Stimulated activated CD4-positive, alpha-beta T cell treated with anti-CD3 and anti-CD28 coated beads, TNF-alpha, amount 100 ng/mL, for 4 hours (primary cell): ENCODE results near the gene CNBD2.
"Not testable (repeated sequence)": the region's sequence is repeated elsewhere in the genome, so short reads cannot be mapped to it uniquely, and the experiment has no call there.

Experiments used
- DNase-seq, 3 experiments: peaks; one replicate each; pipeline ENCODE4 v3.0.0-alpha.2; 2020; ENCODE audit warnings: low read depth in 3 of 3

CNBD2 gene

DNA sequence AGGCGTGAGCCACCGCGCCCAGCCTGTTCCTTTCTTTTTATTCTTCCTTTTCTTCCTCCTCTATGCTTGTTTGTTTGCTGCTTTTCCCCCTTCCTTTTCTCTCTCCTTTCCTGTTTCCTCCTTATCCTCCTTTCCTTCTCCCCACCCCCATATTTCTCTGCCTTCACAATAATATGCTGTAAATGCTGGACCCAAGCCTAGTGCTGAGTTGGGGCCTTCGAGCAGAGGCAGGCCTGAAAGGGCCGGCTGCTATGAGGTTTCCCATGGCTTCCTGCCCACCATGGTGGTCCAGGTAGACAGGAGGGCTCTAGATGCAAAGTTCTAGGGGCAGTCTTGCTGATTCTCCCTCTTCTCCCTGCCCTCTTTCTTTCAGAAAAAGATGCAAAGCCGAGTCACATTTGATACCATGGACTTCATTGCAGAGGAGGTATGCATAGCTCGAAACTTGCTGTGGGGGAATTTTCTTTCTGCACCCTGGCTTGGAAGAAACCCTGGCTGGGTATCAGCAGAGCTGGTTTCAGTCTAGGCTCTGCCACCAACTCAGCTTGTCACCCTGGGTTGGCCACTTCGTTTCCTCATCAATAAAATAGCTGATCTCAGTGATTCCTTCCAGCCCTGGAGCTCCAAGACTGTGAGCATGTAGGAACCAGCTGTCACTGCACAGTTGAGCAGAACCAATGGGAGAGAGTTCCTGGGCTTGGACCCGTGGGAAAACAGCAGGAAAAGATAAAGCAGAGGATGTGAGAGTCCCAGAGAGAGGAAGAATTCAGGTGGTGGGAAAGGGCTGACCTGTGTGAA lies 7.4 kb downstream of the CNBD2 start:
- DNase-seq = no peak

GRCh38 chr20:35978041-35978513 lies 9.7 kb downstream of the CNBD2 start:
- DNase-seq = no peak

DNA sequence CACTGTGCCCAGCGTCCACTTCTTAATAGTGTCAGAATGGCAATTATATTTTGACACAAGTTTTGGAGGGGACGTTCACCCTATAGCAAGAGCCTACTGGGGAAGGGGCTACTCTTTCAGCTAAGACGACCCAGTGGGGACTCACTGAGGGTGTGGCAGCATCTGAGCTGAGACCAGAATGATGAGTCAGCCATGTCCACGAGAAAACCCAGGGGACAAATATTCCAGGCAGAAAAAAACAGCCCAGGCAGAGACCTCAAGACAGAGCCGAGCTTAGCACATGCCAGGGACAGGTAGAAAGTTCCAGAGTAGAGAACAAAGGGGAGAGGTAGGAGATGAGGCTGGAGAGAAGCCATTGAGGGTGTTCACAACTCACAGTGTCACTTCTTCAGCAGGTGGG lies 11.2 kb downstream of the CNBD2 start:
- DNase-seq = no peak

GRCh38 chr20:35981969-35982368 lies 13.6 kb downstream of the CNBD2 start:
- DNase-seq = no peak

DNA sequence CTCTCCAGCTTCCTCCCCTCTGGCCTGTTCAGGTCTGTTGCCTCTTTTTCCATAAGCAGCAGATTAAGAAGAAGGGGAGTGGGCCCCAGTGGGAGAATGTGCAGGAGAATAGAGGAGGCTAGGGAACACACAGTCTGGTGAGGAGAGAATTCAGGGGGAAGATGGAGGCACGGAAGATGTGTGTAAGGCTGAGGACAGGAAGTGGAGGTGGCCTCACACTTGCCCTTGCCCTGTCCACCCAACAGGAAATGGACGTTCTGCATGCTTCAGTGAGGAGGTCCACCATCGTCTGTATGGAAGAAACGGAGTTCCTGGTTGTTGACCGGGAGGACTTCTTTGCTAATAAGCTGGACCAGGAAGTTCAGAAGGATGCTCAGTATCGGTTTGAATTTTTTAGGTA lies 16.0 kb downstream of the CNBD2 start:
- no peak for DNase-seq

DNA sequence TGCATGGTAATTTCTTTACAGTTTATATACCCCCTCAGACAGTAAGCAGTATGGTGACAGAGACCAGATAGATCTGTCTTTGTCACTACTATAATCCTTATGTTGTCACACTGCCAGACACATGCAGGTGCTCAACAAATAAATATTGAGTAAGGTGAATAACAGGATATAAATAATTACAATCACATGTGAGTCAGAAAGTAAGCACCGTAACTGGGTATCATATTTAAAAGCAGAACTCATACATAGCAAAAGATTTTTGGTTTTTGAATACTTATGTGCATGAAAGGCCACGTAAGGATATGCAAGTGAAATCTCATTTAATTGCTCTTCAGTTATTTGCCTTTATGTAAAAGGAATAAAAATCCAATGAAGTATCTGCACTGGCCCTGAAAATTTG lies 17.4 kb downstream of the CNBD2 start:
- no peak for DNase-seq

GRCh38 chr20:35988910-35989463 lies 20.6 kb downstream of the CNBD2 start:
- DNase-seq = no peak

GRCh38 chr20:35991142-35991771 lies 22.9 kb downstream of the CNBD2 start:
- DNase-seq = no peak

GRCh38 chr20:35992713-35993335 lies 24.4 kb downstream of the CNBD2 start:
- DNase-seq = peak in 1 of 3 experiments; percentile 35

DNA sequence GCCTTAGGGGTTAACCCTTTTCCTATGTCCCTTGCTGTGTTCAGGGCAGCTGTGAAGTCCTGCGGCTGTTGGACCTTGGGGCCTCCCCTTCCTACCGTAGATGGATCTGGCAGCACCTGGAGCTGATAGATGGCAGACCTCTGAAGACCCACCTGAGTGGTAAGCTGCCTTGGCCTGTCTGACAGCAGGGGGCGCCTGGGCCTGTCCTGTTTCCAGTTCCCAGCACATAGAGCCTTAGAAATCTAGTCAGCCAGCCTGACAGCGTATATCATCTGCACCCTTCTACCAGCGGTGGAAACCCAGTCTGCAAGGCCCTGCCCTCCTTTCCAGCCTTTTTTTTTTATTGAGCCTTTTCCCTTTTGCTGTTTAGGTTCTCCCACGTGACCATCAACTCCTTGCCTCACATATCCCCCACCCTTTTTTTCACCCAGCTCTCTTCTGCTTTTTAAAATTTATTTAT lies 26.6 kb downstream of the CNBD2 start:
- peak; percentile 60 to 74 (median 65) for DNase-seq

- not testable (repeated sequence) for DNase-seq
Measured at GRCh38 chr20:35996492-35996891, 28.1 kb downstream of the CNBD2 start.

GRCh38 chr20:36001331-36001730 lies 32.9 kb downstream of the CNBD2 start:
- DNase-seq = not testable (repeated sequence)

- DNase-seq = no peak
Measured at GRCh38 chr20:36002855-36003254, 34.5 kb downstream of the CNBD2 start.

DNA sequence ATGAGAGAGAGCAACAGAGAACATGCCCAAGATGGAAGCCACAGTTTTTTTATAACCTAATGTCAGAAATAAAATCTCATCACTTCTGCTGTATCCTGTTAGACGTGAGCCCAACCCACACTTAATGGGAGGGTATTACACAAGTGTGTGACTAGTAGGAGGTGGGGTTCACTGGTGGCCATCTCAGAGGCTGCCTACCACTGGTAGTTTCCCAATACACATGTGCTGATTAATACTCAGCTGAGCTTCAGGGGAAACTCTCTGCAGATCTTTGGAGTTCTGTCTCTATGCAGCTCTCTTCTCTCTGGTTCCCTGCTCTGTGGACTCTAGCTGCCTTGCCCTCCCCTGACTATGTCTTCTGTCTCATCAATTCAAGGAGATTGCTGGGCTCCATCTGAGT lies 35.7 kb downstream of the CNBD2 start:
- no peak for DNase-seq

GRCh38 chr20:36008461-36009035 lies 40.2 kb downstream of the CNBD2 start:
- no peak for DNase-seq

DNA sequence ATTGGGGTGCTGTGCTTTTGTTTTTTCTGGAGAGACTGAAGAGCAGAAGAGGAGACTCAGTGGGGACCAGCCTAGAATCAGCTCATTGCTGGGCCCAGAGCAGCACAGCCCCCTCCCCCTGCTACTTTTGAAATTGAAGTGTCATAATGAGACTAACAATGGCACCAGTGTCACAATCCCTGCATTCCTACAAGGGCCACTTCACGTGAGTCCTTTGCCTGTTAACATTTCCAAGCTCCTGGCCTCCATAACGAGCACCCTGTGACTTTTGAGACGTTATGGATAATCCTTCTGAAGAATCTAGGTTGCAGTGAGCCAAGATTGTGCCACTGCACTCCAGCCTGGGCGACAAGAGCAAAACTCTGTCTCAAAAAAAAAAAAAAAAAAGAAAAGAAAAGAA lies 41.7 kb downstream of the CNBD2 start:
- no peak for DNase-seq

DNA sequence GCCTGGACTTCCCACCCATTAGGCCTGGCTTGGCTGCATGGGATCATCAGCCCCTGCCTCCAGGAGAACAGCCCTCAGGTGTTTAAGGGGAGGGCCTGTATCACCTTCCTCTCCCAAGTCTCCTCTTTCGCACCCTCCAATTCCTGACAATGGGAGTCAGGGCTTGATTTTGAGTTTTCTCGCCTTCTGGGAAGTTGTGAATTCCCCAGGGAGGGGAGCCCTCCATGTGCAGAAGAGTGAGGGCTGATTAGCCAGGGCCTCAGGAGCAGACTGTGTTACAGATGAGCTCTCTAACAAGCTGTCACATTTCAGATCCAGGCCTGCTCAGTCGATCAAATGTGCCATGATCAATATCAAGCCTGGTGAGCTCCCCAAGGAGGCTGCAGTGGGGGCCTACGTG lies 42.4 kb downstream of the CNBD2 start:
- no peak for DNase-seq

- DNase-seq = no peak
Measured at GRCh38 chr20:36015806-36016403, 47.5 kb downstream of the CNBD2 start.

DNA sequence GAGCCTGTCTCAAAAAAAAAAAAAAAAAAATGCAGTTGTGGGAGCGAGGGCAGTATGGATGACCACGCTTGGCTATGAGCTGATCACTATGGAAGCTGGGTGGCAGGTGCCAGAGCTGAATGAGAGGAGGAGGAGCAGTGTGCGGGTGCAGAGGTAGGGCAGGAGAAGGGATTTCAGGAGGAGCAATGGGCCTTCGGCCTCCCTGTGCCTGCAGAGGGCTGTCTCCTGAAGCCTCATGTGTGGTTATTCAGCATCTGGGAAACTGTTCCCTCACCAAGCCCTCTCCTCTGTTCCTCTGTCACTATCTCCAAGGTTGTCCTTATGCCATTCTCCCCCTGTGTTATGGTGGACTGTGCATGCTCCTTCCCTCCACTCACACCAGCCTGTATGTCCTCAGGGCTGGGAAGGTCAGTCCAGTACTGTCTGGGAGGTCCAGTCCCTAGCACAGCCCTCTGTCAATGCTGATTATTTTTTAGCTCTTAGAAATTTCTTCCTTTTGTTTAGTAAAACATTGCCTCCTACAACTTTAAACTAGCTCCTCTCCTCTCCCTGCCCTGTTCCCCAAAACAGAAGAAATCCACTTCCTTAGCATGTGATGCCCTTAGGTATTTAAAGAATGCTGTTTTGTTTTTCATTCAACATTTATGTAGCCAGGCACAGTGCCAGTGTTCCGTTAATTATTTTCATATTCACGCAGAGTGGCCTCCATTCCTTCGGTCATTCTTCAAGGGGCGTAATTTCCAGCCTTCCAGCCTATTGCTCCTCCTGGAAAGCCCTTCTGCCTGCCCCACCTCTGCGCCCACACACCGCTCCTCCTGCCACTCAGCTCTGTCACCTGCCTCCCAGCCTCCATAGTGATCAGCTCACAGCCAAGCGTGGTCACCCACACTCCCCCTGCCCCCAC lies 48.9 kb downstream of the CNBD2 start:
- no peak for DNase-seq

GRCh38 chr20:36018208-36018988 lies 50.0 kb downstream of the CNBD2 start:
- no peak for DNase-seq
